Measurements from ENCODE around the gene DDX10.

DDX10 gene

GRCh38 chr11:108871867-108872266 lies 207.0 kb downstream of the DDX10 start:
- no peak for DNase-seq (ENCODE audit: low read depth in 2 of 2)

GRCh38 chr11:108872781-108873291 lies 208.0 kb downstream of the DDX10 start:
- no peak for DNase-seq (ENCODE audit: low read depth in 2 of 2)

- DNase-seq (ENCODE audit: low read depth in 2 of 2) = no peak
Observed at GRCh38 chr11:108873310-108873709, 208.4 kb downstream of the DDX10 start.

- DNase-seq (ENCODE audit: low read depth in 2 of 2) = no peak
Observed at GRCh38 chr11:108873941-108874340, 209.1 kb downstream of the DDX10 start.

GRCh38 chr11:108875134-108875533 lies 210.3 kb downstream of the DDX10 start:
- no peak for DNase-seq (ENCODE audit: low read depth in 2 of 2)

- no peak for DNase-seq (ENCODE audit: low read depth in 2 of 2)
Observed at GRCh38 chr11:108877178-108877577, 212.3 kb downstream of the DDX10 start.

- DNase-seq (ENCODE audit: low read depth in 2 of 2) = no peak
Observed at GRCh38 chr11:108880510-108880909, 215.6 kb downstream of the DDX10 start.

- no peak for DNase-seq (ENCODE audit: low read depth in 2 of 2)
Observed at GRCh38 chr11:108881131-108881530, 216.3 kb downstream of the DDX10 start.

- no peak for DNase-seq (ENCODE audit: low read depth in 2 of 2)
Observed at GRCh38 chr11:108882211-108882831, 217.5 kb downstream of the DDX10 start.

- DNase-seq (ENCODE audit: low read depth in 2 of 2) = no peak
Observed at GRCh38 chr11:108886005-108886659, 221.3 kb downstream of the DDX10 start.

GRCh38 chr11:108886660-108887009 lies 221.8 kb downstream of the DDX10 start:
- no peak for DNase-seq (ENCODE audit: low read depth in 2 of 2)

GRCh38 chr11:108887436-108888238 lies 222.8 kb downstream of the DDX10 start:
- no peak for DNase-seq (ENCODE audit: low read depth in 2 of 2)

GRCh38 chr11:108890482-108891105 lies 225.7 kb downstream of the DDX10 start:
- no peak for DNase-seq (ENCODE audit: low read depth in 2 of 2)

- DNase-seq (ENCODE audit: low read depth in 2 of 2) = no peak
Observed at GRCh38 chr11:108891143-108891542, 226.3 kb downstream of the DDX10 start.

GRCh38 chr11:108891909-108892511 lies 227.1 kb downstream of the DDX10 start:
- DNase-seq (ENCODE audit: low read depth in 2 of 2) = no peak

- DNase-seq (ENCODE audit: low read depth in 2 of 2) = no peak
Observed at GRCh38 chr11:108895579-108896480, 231.0 kb downstream of the DDX10 start.

GRCh38 chr11:108897071-108897481 lies 232.2 kb downstream of the DDX10 start:
- DNase-seq (ENCODE audit: low read depth in 2 of 2) = no peak

- no peak for DNase-seq (ENCODE audit: low read depth in 2 of 2)
Observed at GRCh38 chr11:108897916-108898315, 233.0 kb downstream of the DDX10 start.

GRCh38 chr11:108901359-108901758 lies 236.5 kb downstream of the DDX10 start:
- DNase-seq (ENCODE audit: low read depth in 2 of 2) = no peak

- no peak for DNase-seq (ENCODE audit: low read depth in 2 of 2)
Observed at GRCh38 chr11:108902027-108902469, 237.2 kb downstream of the DDX10 start.

- no peak for DNase-seq (ENCODE audit: low read depth in 2 of 2)
Observed at GRCh38 chr11:108904480-108904879, 239.6 kb downstream of the DDX10 start.

Data from stimulated activated CD8-positive, alpha-beta memory T cell treated with anti-CD3 and anti-CD28 coated beads, Interleukin-15, amount 100 ng/mL, for 4 hours (primary cell).